ENCODE measurements around the gene EPN2. TPM values are rescaled to one million over a fixed set of nuclear protein-coding genes. Genes with fewer than 3 reads are reported as not detected.

The EPN2 gene
- polyA plus RNA-seq, 1 of the 3 experiments (the other 2 are of a cell fraction) = 38.9 TPM

- TF ChIP-seq USF2 (IDR thresholded peaks at IDR 0.05; ENCODE audit: borderline replicate concordance, low read depth, low read length) = no peak
- no peak for TF ChIP-seq GATA2 (CRISPR knock-in tag; IDR thresholded peaks at IDR 0.05)
- no peak for TF ChIP-seq TAF1 (IDR thresholded peaks at IDR 0.05; ENCODE audit: borderline replicate concordance, low read depth, low read length)
- TF ChIP-seq RCOR1 (IDR thresholded peaks at IDR 0.05; ENCODE audit: low read length) = no peak
- no peak for TF ChIP-seq YY1 (IDR thresholded peaks at IDR 0.05; ENCODE audit: low read depth)
- no peak for TF ChIP-seq MEF2A (IDR thresholded peaks at IDR 0.05; ENCODE audit: borderline replicate concordance, low read depth)
- no peak for TF ChIP-seq ELF1 (IDR thresholded peaks at IDR 0.05)
- TF ChIP-seq MAX (IDR thresholded peaks at IDR 0.05; ENCODE audit: low read depth) = no peak
- no peak for TF ChIP-seq NRF1 (IDR thresholded peaks at IDR 0.05; ENCODE audit: low read depth, low read length)
- no peak for TF ChIP-seq FOSL2 (IDR thresholded peaks at IDR 0.05; ENCODE audit: borderline replicate concordance, low read depth)
- TF ChIP-seq CHD2 (IDR thresholded peaks at IDR 0.05; ENCODE audit: low read length, partially characterized antibody) = no peak
- TF ChIP-seq MXI1 (IDR thresholded peaks at IDR 0.05; ENCODE audit: low read depth, low read length) = no peak
- no peak for TF ChIP-seq GABPA (IDR thresholded peaks at IDR 0.05; ENCODE audit: low read depth)
- TF ChIP-seq CTCF (IDR thresholded peaks at IDR 0.05) = no peak
- TF ChIP-seq SMC3 (IDR thresholded peaks at IDR 0.05; ENCODE audit: low read depth, low read length) = no peak
- TF ChIP-seq POLR2AphosphoS5 (IDR thresholded peaks at IDR 0.05; ENCODE audit: low read depth, low read length) = no peak
- no peak for TF ChIP-seq REST (IDR thresholded peaks at IDR 0.05; ENCODE audit: low read depth, low read length)
- no peak for TF ChIP-seq TEAD4 (IDR thresholded peaks at IDR 0.05; ENCODE audit: borderline replicate concordance, insufficient read depth)
- TF ChIP-seq IRF3 (IDR thresholded peaks at IDR 0.05; ENCODE audit: low read depth, low read length) = no peak
- Histone ChIP-seq H3K79me2 (ENCODE audit: insufficient read depth) (peaks cover 43% of the 10 kb centered on the region), H4K20me1 (ENCODE audit: insufficient read depth) (0 out of 2 replicates have a peak, but pooled peaks cover 12% of the 10 kb centered on the region), H3K9ac (no peak overlapping the region), H3K4me1 (ENCODE audit: control insufficient read depth in 1 of 2, insufficient read depth in 2 of 2, low read depth in 1 of 2, low read length in 1 of 2) (peaks cover 0 to 4% of the 10 kb centered on the region in 2 experiments; a peak in 1 of 4 replicates), H3K9me2 (no peaks in the 10 kb centered on the region), H2AFZ (ENCODE audit: low read depth) (no peak overlapping the region), H3F3A (replicated peaks; ENCODE audit: insufficient read depth) (no peaks in the 10 kb centered on the region), H3K4me2 (no peak overlapping the region), H3K4me3 (ENCODE audit: low read depth in 2 of 2, low read length in 1 of 2) (no peak overlapping the region), H3K9me3 (no peaks in the 10 kb centered on the region), H3K27me3 (ENCODE audit: insufficient read depth) (no peaks in the 10 kb centered on the region), H3K36me3 (replicated peaks in 1 of 2; ENCODE audit: control insufficient read depth in 1 of 2, insufficient read depth in 2 of 2, low read length in 1 of 2) (peaks cover 0 to 3% of the 10 kb centered on the region in 2 experiments), H3K27ac (ENCODE audit: low read depth in 2 of 2, low read length in 1 of 2) (no peak overlapping the region)
- WGBS (ENCODE audit: low lambda C conversion rate) = 92% methylated on average over 11 of the region's 11 CpGs
- CTCF ChIA-PET = no interaction called here
- DNase-seq = no peak
- POLR2A ChIA-PET = no interaction called here
These were observed 59.9 kb downstream of the EPN2 start for GRCh38 chr17:19296786-19297778.

All from SK-N-SH (cell line).